Measurements from ENCODE around the gene ANO4. TPM values are rescaled to one million over a fixed set of nuclear protein-coding genes. Genes with fewer than 3 reads are reported as not detected.

Gene ANO4
- total RNA-seq, 1 experiment from 2014 or later, result 5.7 TPM

DNA sequence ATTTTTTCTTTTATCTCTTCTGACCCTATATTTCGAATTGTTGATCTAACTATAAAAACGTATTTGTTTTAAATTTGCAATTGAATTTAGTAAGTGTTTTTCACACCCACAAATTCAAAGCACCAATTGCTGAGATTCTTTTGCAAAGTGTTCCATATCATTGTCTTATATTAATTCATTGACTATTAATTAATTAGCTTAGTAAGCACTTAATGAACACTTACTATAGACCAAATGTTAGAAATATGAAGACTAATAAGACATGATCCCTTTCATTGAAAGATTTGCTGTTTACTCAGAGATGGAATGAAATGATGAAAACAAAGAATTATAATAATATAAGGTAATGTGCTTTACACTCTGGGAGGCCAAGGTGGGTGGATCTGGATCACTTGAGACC lies 14.2 kb downstream of the ANO4 start:
- Histone ChIP-seq H2AK5ac (ENCODE audit: insufficient read length, low read length) (no peak overlapping the region), H3K4me2 (ENCODE audit: insufficient read depth, insufficient read length, low read length) (no peak overlapping the region), H4K5ac (ENCODE audit: insufficient read length, low read depth, low read length) (no peak overlapping the region), H3K23ac (ENCODE audit: insufficient read length, low read depth, low read length) (no peak overlapping the region), H3K14ac (ENCODE audit: insufficient read depth, low read length) (no peak overlapping the region), H3K9ac (ENCODE audit: extremely low read depth, insufficient read length, low read length) (no peak overlapping the region), H3K27ac (ENCODE audit: insufficient read length, low read depth, low read length) (no peak overlapping the region), H3K79me2 (ENCODE audit: insufficient read depth, low read length) (no peaks in the 10 kb centered on the region), H2BK12ac (ENCODE audit: insufficient read length, low read depth, low read length) (no peak overlapping the region), H3K18ac (ENCODE audit: insufficient read length, low read depth, low read length) (no peak overlapping the region), H3K9me3 (ENCODE audit: control insufficient read depth, low read depth, low read length) (no peaks in the 10 kb centered on the region), H2BK120ac (ENCODE audit: low read depth, low read length, poor library complexity, severe bottlenecking) (no peak overlapping the region), H3K79me1 (ENCODE audit: insufficient read depth, low read depth, low read length, poor library complexity, severe bottlenecking) (no peaks in the 10 kb centered on the region), H4K20me1 (ENCODE audit: control insufficient read depth, insufficient read depth, insufficient read length) (no peaks in the 10 kb centered on the region), H2BK20ac (ENCODE audit: low read depth, low read length, poor library complexity, severe bottlenecking) (no peak overlapping the region), H2AFZ (ENCODE audit: low read length) (no peak overlapping the region), H3K23me2 (ENCODE audit: insufficient read length, low read depth, low read length, poor library complexity, severe bottlenecking) (no peaks in the 10 kb centered on the region), H3K27me3 (ENCODE audit: insufficient read depth, low read length) (no peaks in the 10 kb centered on the region), H3K4me1 (ENCODE audit: insufficient read depth, low read length) (no peaks in the 10 kb centered on the region), H4K91ac (ENCODE audit: insufficient read length, low read depth, low read length) (no peak overlapping the region), H2BK15ac (ENCODE audit: low read depth, low read length) (no peak overlapping the region), H2BK5ac (ENCODE audit: insufficient read length, low read length) (no peak overlapping the region), H4K8ac (replicated peaks; ENCODE audit: insufficient read length, low read depth, low read length) (no peak overlapping the region), H3K4ac (ENCODE audit: low read depth, low read length) (no peak overlapping the region), H3K56ac (ENCODE audit: insufficient read length, low read depth, low read length) (no peak overlapping the region), H3T11ph (ENCODE audit: low read length) (no peak overlapping the region)
- H3K4me3 Mint-ChIP-seq, result no peak overlapping the region
- no peaks in the 10 kb centered on the region; a peak in 1 of 7 replicates for H3K36me3 Mint-ChIP-seq (ENCODE audit: insufficient read depth in 1 of 3, low read depth in 3 of 3)
- no CpG with 5 or more reads among the region's 2 CpGs for WGBS (ENCODE audit: extremely low coverage, insufficient read length, low lambda C conversion rate)
- no peak for DNase-seq
- H3K4me1 Mint-ChIP-seq, result no peaks in the 10 kb centered on the region
- no peak overlapping the region for H3K27ac Mint-ChIP-seq
- peaks cover 0 to 8% of the 10 kb centered on the region in 2 experiments; a peak in 1 of 5 replicates for H3K9me3 Mint-ChIP-seq
- H3K27me3 Mint-ChIP-seq (ENCODE audit: low read depth), result no peaks in the 10 kb centered on the region
- TF ChIP-seq, protein P1, sequence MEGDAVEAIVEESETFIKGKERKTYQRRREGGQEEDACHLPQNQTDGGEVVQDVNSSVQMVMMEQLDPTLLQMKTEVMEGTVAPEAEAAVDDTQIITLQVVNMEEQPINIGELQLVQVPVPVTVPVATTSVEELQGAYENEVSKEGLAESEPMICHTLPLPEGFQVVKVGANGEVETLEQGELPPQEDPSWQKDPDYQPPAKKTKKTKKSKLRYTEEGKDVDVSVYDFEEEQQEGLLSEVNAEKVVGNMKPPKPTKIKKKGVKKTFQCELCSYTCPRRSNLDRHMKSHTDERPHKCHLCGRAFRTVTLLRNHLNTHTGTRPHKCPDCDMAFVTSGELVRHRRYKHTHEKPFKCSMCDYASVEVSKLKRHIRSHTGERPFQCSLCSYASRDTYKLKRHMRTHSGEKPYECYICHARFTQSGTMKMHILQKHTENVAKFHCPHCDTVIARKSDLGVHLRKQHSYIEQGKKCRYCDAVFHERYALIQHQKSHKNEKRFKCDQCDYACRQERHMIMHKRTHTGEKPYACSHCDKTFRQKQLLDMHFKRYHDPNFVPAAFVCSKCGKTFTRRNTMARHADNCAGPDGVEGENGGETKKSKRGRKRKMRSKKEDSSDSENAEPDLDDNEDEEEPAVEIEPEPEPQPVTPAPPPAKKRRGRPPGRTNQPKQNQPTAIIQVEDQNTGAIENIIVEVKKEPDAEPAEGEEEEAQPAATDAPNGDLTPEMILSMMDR (conservative IDR thresholded peaks at IDR 0.05), result no peak
